Erythroblast (primary cell): ENCODE measurements around the gene ACAA2.
"Not testable (repeated sequence)": the region's sequence is repeated elsewhere in the genome, so short reads cannot be mapped to it uniquely, and the experiment has no call there.

Experiments used
- DNase-seq, 2 experiments: peaks; one replicate each; lab custom pipeline; 2025; lab: John Stamatoyannopoulos, UW
- GATA1 ChIP-seq: IDR thresholded peaks from 2 replicates; pipeline ENCODE4 v1.6.1; 2011; ENCODE audit warnings: low read depth, mild to moderate bottlenecking, control low read depth, low read length, moderate library complexity
- POLR2A ChIP-seq: IDR thresholded peaks from 2 replicates; pipeline ENCODE4 v1.6.1; 2011; ENCODE audit warnings: mild to moderate bottlenecking, low read length

ACAA2 gene

DNA sequence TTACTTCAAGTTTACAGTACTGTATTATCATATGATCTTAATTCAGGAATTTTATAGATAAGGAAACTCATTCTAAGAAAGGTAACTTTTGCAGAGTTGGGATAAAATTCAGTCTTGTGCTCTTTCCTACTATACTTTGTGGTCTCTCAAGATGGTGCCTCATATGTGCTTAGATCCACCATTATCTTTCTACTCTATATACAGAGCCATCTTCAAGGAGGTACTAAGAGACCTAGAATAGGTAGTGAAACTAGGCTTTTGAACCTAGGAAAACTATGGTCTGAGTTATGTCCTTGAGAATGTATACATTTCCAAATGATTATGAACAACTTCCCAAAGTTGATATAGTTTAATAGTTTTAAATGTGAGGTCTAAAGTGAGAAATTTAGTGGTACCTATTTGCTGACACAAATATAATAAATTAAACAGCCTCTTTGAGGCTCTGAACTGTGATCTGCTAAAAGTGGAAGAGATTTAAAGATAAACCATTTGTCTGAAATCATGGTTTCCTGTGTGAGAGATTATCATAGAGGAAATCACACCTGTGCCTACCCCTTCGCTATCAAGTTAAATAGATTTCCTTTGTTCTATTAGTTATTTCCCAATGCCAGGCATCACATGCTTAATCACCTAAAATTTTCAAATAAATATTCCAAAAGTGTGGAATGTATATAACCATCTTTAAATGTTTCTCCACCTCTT lies 27.2 kb downstream of the ACAA2 start:
- DNase-seq: no peak
- no peak for TF ChIP-seq GATA1
- no peak for TF ChIP-seq POLR2A

DNA sequence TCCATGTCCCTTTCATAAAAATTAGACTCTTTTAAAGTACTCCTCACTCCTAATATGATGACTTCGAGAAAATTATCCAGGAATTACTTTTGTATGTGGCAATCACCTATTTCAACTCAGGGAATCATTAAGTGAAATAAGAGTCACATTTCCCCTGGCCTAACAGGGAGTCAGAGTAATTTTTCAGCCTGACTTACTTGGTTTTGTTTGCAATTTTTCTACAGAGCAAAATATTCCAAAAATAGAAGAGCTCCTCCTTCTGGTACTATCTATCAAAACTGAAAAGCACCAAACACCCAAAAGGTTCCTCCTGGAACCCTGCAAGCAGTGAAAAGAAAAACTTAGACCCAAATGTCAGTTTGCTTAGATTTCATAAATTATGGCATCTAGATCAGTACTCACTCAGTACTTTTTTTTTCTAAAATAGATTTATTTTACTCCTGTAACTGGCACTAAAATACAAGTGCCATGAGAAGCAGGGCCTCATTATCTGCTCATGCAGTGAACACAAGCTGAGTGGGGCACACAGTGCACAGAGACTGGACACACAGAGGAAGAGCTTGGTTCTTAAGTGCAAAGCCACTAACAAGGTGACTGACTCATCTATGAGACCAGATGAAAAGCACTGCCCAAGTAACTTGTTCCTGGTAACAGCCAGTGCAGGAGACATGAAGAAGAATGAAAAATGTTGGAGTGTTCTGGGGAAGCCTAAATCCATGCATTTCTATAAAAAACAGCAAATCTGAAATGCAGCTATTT lies 28.7 kb downstream of the ACAA2 start:
- TF ChIP-seq POLR2A (no peak), GATA1 (no peak)
- no peak for DNase-seq

GRCh38 chr18:49783631-49784030 lies 29.7 kb downstream of the ACAA2 start:
- DNase-seq: not testable (repeated sequence)

- DNase-seq: no peak
- TF ChIP-seq GATA1 (no peak), POLR2A (no peak)
Observed at GRCh38 chr18:49778826-49779465, 34.4 kb downstream of the ACAA2 start.

DNA sequence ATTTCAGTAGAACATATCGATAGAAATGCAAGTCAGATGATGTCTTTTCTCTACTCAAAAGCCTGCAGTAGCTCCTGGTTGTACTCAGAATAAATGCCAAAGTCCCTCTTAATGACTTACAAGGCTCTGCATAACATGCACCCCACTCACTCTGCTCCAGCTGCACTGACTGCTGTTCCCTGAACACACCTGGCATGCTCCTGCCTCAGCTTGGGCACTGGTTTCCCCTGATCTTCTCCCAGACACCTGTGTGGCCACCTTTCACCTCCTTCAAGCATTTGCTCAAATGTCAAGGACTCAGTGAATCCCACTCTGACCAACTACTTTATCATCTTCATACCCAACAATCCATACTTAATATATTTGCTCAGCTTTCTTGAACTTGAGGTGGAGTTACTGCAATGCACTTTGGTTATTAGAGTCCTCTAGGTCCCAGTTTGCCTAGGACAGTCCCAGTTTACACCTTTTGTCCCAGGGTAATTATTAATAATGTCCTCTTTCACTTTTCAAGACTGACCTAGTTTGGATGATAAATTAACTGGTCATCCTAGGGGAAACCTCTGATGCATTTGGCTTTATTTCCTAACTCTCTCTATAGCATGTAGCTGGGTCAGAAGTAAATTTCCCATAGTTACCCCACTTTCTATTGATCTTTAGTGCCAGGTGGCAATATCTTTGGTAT lies 44.1 kb downstream of the ACAA2 start:
- TF ChIP-seq POLR2A: no peak
- no peak for TF ChIP-seq GATA1
- no peak for DNase-seq

DNA sequence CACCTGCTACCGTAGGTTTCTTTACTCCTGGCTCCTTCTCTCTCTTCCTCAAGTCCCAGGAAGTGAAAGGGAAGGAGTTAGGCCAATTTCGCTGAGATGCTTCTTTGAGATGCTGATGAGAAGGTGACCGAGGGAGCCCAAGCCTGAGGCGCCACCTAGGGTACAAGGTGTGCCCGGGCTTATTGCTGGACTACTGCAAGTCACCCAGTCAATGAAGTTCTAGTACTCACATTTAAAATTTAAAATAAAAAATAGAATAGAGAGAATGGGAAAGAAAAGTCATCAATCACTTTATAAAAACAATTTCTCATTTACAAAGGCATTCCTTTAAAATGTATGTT lies 45.3 kb downstream of the ACAA2 start:
- TF ChIP-seq POLR2A (no peak), GATA1 (no peak)
- peak in 1 of 2 experiments; percentile 34 for DNase-seq

- no peak for TF ChIP-seq POLR2A
- TF ChIP-seq GATA1: no peak
- DNase-seq: no peak
Observed at GRCh38 chr18:49767111-49768050, 46.0 kb downstream of the ACAA2 start.

GRCh38 chr18:49766646-49767045 lies 46.7 kb downstream of the ACAA2 start:
- no peak for DNase-seq
- no peak for TF ChIP-seq GATA1
- TF ChIP-seq POLR2A: no peak

DNA sequence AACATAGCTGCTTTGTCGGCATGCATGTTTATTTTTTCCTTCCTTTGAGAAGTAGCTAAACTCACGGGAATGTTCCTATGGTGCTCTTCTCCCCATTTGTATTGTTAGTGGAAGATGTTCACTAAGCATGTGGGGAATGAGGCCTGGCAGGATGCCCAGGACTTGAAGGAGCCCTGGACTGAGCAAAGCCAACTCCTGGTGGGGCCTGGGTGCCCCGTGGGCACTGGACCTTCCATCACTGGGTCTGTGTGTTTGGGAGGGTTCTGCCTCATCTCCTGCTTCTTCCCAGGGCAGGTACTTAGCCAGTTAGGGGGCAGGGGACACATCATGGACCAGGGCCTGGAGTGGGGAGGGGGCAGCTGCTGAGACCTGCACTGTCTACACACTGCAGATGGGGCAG lies 49.3 kb downstream of the ACAA2 start:
- no peak for DNase-seq
- TF ChIP-seq POLR2A (no peak), GATA1 (no peak)

DNA sequence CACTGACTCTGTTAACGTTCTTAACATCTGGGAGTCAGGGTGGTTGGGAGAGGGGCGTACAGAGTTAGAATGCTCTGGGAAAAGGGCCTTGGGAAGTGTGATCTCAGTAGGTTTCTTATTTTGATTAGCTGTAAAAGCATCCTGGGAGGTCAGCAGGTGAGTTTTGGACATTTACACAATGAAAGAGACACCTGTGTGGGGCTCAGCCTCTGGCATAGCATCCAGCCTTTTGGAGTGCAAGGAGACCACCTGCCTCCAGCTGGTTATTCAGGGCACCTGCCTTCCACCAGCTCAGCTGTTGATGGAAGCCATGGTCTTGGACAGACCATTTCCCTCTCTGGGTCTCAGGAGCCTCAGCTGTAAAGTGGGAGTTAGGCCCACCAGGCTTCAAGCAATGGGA lies 49.7 kb downstream of the ACAA2 start:
- DNase-seq: no peak
- TF ChIP-seq POLR2A (no peak), GATA1 (no peak)

DNA sequence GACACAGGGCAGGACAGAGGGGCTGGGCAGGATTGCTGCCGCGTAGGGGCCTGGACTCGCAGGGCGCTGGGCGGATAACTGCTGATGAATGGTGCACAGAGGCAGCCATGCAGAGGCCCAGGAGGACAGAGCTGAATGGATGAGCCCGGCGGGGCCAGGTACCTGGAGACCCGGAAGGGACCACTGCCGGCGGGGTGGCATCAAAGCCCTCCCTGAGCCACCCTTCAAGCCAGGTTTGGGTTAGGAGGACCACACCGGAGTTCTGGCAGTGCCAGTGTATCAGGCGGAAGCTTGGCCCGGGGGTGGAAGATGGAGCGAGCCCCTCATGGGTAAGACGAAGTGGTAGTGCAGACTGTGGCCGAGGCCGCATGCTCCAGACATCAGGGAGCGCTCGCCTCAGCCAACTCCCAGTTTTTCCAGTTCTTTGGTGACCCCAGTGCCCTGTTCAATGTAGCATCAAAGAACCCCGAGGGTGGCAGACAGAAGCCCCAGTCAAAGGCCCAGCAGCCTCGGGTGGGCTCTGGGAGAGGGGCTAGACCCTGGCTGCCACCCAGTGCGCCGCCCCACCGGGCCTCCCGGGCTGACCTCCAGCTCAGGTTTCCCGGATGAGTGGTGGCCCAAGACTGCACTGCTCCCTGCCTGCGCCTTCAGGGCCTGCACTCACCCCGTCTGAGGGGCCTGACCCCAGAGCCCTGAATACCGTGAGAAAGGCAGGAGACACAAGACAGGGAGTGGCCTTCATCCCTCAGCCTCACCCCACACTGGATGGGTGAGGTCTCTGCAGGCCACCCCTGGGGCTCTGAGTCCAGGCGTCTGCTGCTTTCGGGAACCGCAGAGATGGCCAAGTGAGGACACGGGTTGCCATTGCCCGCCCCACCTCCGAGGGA lies 50.9 kb downstream of the ACAA2 start:
- no peak for DNase-seq
- no peak for TF ChIP-seq GATA1
- no peak for TF ChIP-seq POLR2A

DNA sequence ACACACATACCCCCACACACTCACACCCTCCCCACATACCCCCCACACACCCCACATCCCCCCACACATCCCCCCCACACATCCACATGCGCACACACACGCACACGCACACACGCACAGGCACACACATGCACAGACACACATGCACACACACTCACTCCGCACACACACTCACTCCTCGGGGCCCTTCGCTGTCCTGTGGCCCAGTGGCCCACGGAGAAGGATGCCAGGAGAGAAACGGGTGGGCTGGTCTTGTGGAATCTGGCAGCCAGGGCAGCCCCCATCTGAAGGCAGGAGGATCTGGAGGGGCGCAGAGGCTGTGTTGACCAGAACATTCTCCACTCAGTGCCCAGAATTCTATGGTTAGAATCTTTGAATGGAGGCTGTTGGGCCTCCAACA lies 51.6 kb downstream of the ACAA2 start:
- no peak for TF ChIP-seq POLR2A
- no peak for TF ChIP-seq GATA1
- no peak for DNase-seq

GRCh38 chr18:49758263-49758610 lies 55.1 kb downstream of the ACAA2 start:
- DNase-seq: no peak
- TF ChIP-seq GATA1: no peak
- no peak for TF ChIP-seq POLR2A
